Activated T-cell treated with anti-CD3 and anti-CD28 coated beads, Interleukin-2, amount 50 U/mL, for 48 hours (primary cell): ENCODE data around the gene TMEM107.

Experiments
- DNase-seq, 2 experiments: peaks; one replicate each; pipeline ENCODE4 v3.0.0-alpha.2; 2020

The TMEM107 gene

GRCh38 chr17:8128125-8128784 lies 47.9 kb downstream of the TMEM107 start:
- no peak for DNase-seq

GRCh38 chr17:8126491-8127066 lies 49.6 kb downstream of the TMEM107 start:
- peak; percentile 75 to 77 for DNase-seq

DNA sequence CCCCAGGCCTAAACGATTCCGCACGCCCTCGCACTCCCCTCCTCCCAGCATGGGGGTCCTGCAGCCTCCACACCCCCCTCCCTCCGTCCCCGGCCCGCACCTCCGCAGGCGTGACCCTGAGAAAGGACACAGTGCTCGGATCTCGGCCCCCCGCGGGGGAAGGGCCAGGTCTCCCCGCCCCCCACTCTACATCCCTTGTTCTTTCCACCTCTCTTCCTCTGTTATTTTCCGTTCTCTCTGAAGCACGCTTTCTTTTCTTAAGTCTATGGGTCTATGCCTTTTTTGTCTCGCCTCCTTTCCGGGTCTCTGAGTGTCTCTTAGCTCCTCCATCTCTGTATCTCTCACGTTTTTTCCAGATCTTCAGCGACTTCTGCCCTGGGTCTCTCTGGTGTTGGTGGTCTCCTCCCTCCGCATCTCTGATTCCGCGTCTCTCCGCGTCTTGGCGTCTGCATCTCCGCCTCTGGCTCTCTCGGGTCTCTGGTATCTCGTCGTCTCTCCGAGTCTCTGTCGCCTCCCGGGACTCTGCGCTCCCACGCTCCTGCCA lies 50.2 kb downstream of the TMEM107 start:
- DNase-seq: peak; percentile 72

GRCh38 chr17:8125154-8125946 lies 50.8 kb downstream of the TMEM107 start:
- DNase-seq: peak; percentile 97 to 98

GRCh38 chr17:8124350-8125153 lies 51.6 kb downstream of the TMEM107 start:
- DNase-seq: peak; percentile 58 to 60

GRCh38 chr17:8123695-8124349 lies 52.4 kb downstream of the TMEM107 start, which contains the start of gene HES7:
HES7 (minus strand) TSS chr17:8124106; CDS start chr17:8124084, 22 bp downstream.
- DNase-seq: peak in 1 of 2 experiments; percentile 36

DNA sequence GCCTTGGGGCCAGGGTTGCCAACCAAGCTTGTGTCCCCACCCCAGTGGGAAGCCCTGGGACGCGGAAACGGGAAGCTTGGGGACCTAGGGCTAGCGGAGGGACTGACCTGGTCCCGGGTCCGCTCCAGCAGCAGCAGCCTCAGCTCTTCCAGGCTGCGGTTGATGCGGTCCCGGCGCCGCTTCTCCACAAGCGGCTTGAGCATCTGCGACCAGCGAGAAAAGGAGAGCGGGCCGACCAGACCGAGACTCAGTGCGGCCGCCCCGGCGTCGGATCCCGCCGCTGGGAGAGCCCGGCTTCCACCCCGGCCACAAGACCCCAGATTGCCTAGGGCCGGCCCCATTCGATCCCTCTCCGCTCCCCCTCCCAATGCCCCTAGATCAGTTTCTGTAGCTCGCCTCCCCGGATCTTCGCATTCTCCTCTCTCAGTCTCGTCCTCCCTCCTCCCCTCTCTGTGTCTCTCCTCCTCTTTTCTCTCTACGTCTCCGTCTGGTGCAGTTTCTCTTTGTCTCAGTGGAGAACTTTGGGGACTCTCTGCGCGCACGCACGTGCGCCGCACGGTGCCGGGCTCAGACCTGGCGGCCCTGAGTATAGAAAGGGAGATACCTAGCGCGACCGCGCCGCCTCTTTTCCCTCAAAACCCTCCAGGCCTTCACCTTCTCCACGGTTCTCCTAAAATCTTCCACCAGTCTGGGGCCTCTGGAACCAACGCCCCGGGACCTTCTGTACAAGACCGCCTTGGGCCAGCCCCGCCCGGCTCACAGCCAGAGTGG lies 53.1 kb downstream of the TMEM107 start:
- peak; percentile 74 for DNase-seq
